HG02870 (cell line): ENCODE results near the gene SFRP5.

ENCODE experiments used
- ATAC-seq: cut with Tn5 transposase; IDR thresholded peaks from one replicate; pipeline ENCODE4 v1.9.1; 2021; ENCODE audit warnings: mild to moderate bottlenecking, moderate library complexity; ENCODE audit not compliant: unreplicated experiment

Gene SFRP5

GRCh38 chr10:97766996-97767924, 4.5 kb downstream of the SFRP5 start:
- ATAC-seq = no peak

GRCh38 chr10:97766106-97766810, 5.5 kb downstream of the SFRP5 start:
- no peak for ATAC-seq

GRCh38 chr10:97765201-97765600, 6.6 kb downstream of the SFRP5 start:
- ATAC-seq = no peak

GRCh38 chr10:97764519-97764931, 7.3 kb downstream of the SFRP5 start:
- peak; percentile 54 for ATAC-seq

GRCh38 chr10:97763947-97764346, 7.9 kb downstream of the SFRP5 start:
- no peak for ATAC-seq

GRCh38 chr10:97763411-97763810, 8.4 kb downstream of the SFRP5 start:
- no peak for ATAC-seq

- no peak for ATAC-seq
Measured at GRCh38 chr10:97762816-97763215, 9.0 kb downstream of the SFRP5 start.

- no peak for ATAC-seq
Measured at GRCh38 chr10:97762056-97762455, 9.7 kb downstream of the SFRP5 start.

- ATAC-seq = no peak
Measured at GRCh38 chr10:97761331-97761865, 10.4 kb downstream of the SFRP5 start.

- ATAC-seq = no peak
Measured at GRCh38 chr10:97760461-97761257, 11.1 kb downstream of the SFRP5 start.

- no peak for ATAC-seq
Measured at GRCh38 chr10:97759946-97760345, 11.9 kb downstream of the SFRP5 start.

GRCh38 chr10:97759158-97759887, 12.5 kb downstream of the SFRP5 start:
- ATAC-seq = no peak

GRCh38 chr10:97757471-97757870, 14.3 kb downstream of the SFRP5 start:
- ATAC-seq = no peak

GRCh38 chr10:97755718-97756117, 16.1 kb downstream of the SFRP5 start:
- ATAC-seq = no peak

- ATAC-seq = no peak
Measured at GRCh38 chr10:97754726-97755125, 17.1 kb downstream of the SFRP5 start.

GRCh38 chr10:97752956-97753355, 18.8 kb downstream of the SFRP5 start:
- ATAC-seq = no peak

GRCh38 chr10:97748116-97748515, 23.7 kb downstream of the SFRP5 start:
- no peak for ATAC-seq

- no peak for ATAC-seq
Measured at GRCh38 chr10:97747573-97747972, 24.2 kb downstream of the SFRP5 start.

- no peak for ATAC-seq
Measured at GRCh38 chr10:97744405-97745035, 27.3 kb downstream of the SFRP5 start.
